NCI-H2081 treated with DMSO at 0.1 percent for 48 hours (cell line): Measurements from ENCODE around the gene PDE5A.
A peak's percentile ranks its signal among the peaks of the same experiment; 100 is the strongest.

Experiments used
- DNase-seq: peaks from one replicate; lab custom pipeline; 2025; lab: John Stamatoyannopoulos, UW

Gene PDE5A

GRCh38 chr4:119521268-119521667 is 107.3 kb downstream of the PDE5A start:
- no peak for DNase-seq

GRCh38 chr4:119518915-119519410 is 109.6 kb downstream of the PDE5A start:
- DNase-seq: no peak

- DNase-seq: no peak
Measured at GRCh38 chr4:119518230-119518892, 110.2 kb downstream of the PDE5A start.

GRCh38 chr4:119517361-119518229 is 111.0 kb downstream of the PDE5A start:
- no peak for DNase-seq

- DNase-seq: no peak
Measured at GRCh38 chr4:119512398-119512797, 116.2 kb downstream of the PDE5A start.

DNA sequence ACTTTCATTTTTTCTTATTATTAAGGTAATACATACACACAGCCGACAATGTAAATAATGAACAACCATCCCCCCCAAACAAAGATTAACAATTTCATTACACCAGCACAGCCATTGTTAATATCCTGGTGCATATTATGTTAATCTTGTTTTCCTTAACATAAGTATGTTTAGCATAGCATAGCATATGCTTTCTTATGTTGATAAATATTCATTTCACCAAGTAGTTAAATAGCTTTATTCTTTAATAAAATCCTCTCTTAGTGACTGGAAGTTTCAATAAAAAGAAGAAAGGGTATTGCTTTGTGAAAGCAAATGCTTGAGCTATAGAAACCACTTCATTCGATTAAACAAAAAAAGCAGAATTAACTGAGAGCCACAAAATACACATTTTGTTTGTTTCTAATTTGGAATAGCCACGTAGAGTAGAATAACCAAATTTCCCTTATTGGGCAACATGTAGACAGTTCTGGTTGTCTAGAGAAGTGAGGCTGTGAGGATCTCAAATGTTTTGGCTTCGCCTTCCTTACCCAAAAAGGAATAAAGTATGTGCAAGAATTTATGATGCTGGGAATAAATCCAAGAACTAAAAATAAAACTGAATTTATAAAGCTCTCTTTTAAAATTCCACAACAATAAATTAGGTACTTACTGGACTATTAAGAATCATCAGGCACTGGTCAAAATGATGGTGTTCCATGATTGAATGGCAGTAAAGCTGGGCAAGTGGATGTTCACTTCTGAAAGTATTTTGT is 118.0 kb downstream of the PDE5A start:
- no peak for DNase-seq

DNA sequence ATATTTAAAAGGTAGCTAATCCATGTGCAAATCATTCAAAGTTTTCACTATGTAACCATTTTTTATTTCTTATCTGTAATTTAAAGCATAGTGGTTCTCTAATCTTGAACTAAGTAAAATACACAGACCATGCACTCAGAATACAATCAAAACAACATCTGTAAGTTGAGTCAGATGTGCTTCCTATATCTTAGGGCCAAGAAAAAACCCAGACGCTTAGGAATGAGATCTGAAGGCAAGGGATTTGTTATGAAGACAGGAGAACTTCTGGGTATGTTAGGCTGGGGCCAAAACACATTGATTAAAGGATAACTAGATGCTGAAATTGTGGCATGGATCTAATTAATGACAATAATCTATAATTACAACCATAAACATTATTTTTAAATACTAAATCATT is 120.3 kb downstream of the PDE5A start:
- no peak for DNase-seq

GRCh38 chr4:119506806-119507205 is 121.8 kb downstream of the PDE5A start:
- no peak for DNase-seq

GRCh38 chr4:119504616-119505015 is 124.0 kb downstream of the PDE5A start:
- no peak for DNase-seq

- no peak for DNase-seq
Measured at GRCh38 chr4:119501740-119502139, 126.9 kb downstream of the PDE5A start.

GRCh38 chr4:119498527-119498926 is 130.1 kb downstream of the PDE5A start:
- no peak for DNase-seq

DNA sequence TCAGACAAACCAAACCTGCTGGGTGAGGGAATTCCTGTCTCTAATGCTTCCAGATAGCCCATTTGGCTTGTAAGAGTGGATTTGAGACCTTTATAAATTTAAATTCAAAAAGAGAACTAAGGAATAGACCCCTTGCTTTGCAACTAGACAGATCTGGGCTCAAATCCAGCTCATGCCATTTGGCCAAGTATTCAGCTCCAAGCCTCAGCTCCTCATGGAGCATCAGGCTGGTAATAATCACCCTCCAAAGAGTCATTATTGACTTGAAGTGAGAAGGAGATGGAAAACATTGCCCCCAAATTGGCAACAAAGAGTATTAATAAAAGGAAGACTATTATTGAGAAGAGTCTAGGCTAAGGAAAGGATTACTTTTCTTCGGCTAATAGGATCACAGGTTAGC is 134.7 kb downstream of the PDE5A start:
- DNase-seq: no peak

DNA sequence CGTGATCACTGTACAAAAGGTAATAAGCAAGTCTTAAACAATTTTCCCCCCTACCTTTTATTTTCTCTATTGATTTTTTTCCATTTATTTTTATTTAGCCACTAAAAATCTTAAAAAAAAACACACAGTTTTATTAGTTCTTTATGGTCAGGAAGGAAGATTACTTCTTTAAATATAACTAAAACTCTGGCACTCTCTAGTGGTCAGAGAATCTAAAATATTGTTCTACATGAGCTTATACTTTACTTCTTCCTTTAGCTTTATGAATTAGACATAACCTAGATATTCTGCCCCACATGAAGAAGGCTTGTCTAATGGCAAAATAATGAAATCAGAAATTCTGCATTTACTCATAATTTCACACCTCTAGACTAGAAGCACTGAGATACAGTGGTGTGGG is 135.2 kb downstream of the PDE5A start:
- DNase-seq: no peak

GRCh38 chr4:119490335-119490734 is 138.3 kb downstream of the PDE5A start:
- DNase-seq: no peak

DNA sequence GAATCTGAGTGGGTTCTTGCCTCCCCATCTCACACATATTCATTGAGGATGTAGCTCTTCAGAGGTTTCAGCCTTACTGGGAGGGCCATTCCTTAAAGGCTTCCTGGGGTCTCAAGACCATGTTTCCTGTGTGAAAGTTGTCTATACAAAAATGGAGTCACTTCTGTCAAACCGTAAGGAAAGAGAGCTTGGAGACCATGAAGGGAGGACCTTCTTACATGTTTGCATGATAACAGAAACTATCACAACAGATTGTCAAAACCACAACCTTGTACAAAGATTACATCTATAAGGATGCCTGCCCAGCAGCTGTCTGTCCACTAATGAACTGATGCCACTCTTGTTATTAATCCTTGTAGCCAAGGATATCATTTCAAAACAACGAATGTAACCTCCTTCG is 139.3 kb downstream of the PDE5A start:
- no peak for DNase-seq

GRCh38 chr4:119480331-119480730 is 148.3 kb downstream of the PDE5A start:
- DNase-seq: no peak

GRCh38 chr4:119479835-119480234 is 148.8 kb downstream of the PDE5A start:
- no peak for DNase-seq

DNA sequence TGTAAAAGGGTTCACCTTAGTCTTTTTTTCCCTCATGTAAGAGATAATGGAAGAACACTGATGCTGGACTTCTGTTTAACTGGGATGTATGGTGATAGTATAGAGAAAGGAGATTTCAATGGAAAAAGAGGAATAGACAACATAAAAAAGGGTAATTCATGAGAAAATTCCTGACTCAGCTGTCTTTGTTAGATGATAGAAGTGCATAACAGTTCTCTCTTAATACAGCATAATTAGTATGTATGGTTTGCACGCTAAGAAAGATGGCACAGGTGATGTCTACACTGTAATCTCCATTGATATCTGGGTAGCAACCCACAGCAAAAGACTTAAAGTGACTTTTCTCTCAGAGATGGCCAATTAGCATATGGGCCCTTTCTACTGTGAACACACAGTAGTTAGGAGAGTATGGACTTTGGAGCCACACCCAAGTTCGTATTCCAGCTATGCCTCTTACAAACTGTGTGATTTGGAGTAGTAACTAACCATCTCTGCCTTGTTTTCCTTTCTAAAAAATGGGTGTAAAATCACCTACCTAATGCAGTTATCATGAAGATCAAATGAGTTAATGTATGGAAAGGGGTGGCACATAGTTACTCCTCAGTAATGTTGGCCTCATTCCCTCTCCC is 149.3 kb downstream of the PDE5A start:
- DNase-seq: no peak

- DNase-seq: peak; percentile 48
Measured at GRCh38 chr4:119478446-119479179, 150.0 kb downstream of the PDE5A start.

- DNase-seq: no peak
Measured at GRCh38 chr4:119477412-119478053, 151.1 kb downstream of the PDE5A start.

- DNase-seq: no peak
Measured at GRCh38 chr4:119471259-119471658, 157.3 kb downstream of the PDE5A start.
